GM18868 (cell line): Measurements from ENCODE around the gene ZNF581.

Source experiments
- ATAC-seq: cut with Tn5 transposase; IDR thresholded peaks from one replicate; pipeline ENCODE4 v1.9.1; 2021; ENCODE audit warnings: mild to moderate bottlenecking, moderate library complexity; ENCODE audit not compliant: unreplicated experiment

ZNF581 gene

DNA sequence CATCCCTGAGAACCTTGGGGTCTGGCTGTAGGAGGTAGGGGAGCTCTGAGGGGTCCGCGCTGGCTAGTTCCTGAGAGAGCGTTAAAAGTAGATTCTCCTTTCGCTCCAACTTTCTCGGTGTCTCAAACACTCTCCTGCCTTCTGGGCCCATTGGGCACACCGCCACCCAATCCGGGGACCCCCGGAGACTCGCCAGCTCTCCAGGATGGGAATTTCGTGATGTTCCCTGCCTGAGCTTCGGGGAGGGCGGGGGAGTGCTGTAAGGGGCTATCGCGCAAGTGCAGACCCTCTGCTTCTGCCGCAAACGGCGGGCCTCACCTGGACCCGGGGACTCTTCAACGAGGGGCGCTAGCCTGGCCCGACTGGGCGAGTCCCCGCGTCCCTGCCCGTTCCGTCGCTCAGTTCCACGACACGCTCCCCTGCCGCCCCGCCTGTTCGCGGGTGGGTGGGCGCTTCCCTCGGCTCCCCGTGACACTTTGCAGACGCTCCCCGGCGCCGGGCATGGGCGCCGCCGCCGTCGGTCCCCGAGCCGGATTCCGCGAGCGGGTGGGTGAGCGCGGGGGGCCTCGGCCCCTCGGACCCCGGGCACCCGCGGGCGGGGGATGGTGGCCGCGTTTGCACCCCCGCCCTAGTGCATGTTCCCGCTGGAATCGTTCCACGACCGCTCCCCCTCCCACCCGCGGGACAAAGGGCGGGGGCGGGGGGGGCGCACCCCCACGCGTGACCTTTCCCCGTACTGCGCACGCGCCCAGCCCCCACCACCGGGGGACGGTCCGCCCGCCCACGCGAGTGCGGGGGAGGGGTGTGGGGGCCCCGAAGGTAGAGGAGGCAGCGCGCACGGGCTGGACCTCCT lies 4.5 kb downstream of the ZNF581 start, which contains the start of gene CCDC106:
Gene CCDC106, plus strand, starts transcription at position 481 of the 853 bp plus-strand sequence. CDS start 835 bp downstream, outside the sequence.
- ATAC-seq: no peak

DNA sequence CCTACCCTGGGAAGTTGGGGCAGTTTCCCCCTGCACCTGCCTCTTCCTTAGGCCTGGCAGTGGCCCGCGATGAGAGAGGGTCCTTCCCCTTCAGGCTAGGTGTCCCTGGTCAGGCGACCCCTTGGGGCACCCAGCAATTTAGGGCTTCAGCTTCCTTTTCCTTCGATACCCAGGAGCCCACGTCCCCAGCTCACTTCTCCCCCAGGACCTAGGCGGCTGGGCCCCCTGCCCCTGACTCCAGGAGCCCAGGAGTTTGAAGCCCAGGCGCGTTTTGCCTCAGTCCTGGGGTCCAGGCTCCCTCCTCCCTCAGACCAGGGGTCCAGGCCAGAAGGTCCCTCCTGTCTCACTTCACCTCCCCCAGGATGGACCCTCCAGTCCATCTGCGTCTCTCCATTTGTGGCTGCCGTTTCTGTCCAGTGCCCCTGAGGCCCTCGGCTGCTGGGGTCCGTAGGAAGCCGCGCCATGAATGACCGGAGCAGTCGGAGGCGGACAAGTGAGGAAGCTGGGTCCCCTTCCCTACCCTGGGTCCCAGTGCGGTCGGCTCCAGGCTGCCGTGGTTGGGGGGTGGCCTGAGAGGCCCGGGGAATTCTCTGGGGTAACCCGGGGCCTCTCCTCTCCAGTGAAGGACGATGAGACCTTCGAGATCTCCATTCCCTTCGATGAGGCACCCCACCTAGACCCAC lies 5.3 kb downstream of the ZNF581 start:
- ATAC-seq: no peak

DNA sequence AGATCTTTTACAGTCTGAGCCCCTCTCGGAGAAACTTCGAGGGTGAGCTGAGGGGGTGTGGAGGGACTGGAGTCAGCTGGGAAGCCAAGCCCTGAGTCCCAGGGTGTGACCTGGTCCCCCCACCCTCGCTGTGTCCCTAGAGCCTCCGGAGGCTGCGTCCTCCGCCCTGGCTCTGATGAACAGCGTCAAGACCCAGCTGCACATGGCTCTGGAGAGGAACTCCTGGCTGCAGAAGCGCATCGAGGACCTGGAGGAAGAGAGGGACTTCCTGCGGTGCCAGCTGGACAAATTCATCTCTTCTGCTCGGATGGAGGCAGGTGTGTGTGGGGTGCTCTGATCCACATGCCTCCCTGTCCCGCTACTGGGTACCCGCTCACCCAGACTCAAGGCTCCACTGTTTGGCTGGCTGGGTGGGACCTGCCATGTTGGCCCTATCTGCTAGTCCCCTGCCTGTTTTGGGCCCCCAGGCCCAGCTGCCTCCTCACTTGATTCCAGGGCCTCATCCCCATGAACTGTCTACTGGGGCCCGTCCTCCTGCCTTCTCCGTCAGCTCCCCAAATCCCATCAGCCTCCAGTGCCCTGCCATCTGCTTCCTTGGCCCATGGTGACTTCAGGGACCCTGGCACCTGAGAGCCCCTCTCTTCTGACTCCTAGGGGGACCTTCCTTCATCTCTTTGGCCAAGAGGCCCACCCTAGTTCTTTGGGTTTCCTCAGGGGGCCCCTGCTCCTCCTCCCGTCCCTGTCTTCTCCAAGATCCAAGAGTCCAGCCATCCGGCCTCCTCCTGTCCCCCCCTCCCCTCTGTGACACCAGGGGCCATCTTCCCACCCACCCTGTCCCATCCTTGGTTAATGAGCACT lies 6.0 kb downstream of the ZNF581 start:
- no peak for ATAC-seq

DNA sequence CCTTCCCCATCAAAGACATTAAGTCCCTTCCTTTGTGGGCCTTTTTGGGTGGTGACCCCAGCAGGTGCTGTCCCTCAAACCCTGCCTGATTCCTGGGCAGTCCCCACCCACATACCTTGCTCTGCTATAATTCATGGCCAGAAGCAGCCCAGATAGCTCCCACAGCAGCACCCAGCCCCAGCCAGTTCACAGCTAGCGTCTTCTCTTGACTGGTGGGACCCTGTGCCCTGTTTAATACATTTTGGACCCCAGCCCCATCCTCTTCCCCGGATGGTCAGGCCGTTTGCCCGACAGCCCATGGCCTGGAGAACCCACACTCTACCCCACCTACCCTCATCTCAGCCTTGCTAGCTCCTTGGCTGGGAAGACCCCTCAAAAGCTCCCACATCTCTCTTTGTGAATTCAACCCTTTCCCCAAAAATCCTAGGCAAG lies 6.7 kb downstream of the ZNF581 start:
- no peak for ATAC-seq

DNA sequence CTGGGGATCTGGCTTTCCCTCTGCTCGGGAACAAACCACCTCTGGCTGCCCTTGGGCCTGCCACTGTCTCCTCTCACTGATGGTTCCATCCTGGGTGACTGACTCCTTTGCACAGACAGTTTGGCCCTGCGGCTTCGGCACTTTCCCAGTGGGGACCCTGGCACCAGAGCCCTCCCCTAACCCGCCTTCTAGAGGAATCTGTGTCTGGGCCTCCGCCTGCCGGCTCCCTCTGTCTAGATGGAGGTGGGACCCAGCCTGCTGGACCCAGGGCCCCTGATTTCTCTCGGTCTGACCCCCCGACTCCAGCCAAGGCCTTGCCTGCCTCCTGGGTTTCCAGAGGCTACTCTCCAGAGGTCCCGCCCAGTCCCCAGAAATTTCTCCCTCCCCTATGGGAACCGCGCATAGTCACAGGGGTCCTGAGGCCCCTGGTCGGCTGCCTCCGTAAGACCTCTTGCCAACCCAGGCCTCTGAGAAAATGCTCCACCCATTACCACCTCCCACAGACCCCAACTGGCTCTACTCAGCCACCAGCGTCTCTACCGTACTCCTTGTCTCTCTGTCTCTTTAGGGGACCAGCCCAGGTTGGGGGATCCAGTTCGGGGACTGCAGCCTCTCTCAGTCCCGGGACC lies 7.3 kb downstream of the ZNF581 start:
- no peak for ATAC-seq

DNA sequence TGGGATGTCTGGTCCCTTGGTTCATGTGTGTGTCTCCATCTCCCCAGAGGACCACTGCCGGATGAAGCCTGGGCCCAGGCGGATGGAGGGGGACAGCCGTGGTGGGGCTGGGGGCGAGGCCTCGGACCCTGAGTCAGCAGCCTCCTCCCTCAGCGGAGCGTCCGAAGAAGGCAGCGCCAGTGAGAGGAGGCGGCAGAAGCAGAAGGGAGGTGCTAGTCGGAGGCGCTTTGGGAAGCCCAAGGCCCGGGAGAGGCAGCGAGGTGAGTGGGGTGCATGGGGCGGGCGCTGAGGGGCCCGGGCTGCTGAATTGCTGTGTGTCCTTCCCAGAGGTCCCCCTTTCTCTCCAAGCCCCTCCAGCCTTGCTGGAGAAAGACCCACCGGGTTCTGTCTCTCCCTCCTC lies 7.8 kb downstream of the ZNF581 start:
- ATAC-seq: no peak

DNA sequence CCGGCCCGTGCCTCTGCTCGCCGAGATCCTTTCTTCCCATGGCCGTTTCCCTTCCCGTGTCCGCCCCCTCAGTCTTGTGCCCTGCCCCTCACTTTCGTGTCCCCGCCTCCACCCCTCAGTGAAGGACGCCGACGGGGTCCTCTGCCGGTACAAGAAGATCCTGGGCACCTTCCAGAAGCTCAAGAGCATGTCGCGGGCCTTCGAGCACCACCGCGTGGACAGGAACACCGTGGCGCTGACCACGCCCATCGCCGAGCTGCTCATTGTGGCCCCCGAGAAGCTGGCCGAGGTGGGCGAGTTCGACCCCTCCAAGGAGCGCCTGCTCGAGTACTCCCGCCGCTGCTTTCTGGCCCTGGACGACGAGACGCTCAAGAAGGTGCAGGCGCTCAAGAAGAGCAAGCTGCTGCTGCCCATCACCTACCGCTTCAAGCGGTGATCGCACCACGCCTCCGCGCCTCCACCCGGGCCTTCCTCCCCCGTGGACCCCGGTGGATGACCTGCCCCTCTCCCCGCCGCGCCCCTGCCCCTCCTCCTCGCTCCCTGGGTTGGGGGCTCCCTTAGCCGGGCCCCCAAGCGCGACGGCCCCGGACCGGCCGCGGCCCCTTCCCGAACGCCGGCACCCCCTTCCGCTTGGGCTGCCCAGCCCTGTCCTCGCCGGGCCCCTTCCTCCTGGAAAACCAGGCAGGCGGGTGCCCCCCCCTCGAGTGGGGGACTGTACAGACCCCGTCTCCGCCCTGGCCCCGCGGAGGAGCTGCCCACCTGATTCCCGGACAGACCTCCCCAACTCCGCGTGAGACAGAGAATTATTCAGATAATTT lies 9.1 kb downstream of the ZNF581 start:
- ATAC-seq: no peak

DNA sequence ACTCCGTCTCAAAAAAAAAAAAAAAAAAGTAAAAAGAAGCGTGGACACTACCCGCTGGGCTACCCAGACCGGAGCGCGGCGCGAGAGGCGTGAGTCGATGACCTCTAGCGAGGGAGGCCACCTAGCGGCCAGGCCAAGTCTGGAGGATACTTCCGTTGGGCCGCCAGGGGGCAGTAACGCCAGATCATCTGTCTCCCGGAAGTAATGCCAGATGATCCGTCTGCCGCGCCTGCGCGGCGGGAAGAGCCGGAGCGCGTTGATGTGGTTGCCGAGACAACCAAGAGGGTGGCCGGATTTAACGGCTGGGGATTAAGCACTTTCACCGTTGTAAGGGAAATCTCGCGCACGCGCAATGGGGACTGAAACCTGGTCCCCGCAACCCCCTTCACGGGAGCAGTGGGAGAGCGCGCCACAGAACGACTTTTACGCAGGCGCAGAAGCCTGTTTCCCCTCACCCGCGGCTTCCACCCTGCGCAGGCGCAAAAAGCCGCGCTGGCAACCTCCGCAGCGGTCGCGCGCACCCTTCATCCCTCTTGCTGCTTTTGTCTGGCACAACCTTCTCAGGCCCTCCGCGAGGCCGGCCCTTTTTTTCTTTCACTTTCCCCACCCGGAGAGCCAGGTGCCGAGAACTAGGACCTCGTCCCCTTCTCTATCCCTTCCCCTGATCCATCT lies 10.3 kb downstream of the ZNF581 start:
- peak; percentile 42 for ATAC-seq

DNA sequence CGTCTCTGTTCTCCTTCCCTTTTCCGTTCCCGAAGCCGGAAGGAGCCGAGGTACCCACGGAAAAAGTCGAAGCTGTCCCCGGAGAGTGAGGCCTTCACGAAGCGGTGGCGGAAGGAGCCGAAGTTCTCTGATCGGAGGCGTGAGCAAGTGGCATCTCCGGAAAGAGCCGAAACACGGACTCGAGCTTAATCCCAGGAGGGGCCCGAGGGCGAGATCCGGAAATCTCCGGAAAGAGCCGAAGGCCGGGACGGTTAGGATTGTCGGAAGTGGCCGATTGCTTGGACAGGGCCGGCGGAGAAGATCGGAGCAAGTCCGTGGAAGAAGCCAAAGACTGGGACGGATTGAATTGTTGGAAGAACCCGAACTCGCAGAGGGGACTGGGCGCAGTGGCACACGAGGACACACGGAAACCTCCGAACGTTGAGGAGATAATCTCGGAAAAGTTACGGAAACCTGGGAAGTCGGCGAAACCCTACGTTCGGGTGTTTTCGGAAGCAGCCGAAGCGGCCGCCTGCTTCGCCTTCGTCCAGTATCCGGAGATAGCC lies 10.9 kb downstream of the ZNF581 start:
- ATAC-seq: peak; percentile 50

DNA sequence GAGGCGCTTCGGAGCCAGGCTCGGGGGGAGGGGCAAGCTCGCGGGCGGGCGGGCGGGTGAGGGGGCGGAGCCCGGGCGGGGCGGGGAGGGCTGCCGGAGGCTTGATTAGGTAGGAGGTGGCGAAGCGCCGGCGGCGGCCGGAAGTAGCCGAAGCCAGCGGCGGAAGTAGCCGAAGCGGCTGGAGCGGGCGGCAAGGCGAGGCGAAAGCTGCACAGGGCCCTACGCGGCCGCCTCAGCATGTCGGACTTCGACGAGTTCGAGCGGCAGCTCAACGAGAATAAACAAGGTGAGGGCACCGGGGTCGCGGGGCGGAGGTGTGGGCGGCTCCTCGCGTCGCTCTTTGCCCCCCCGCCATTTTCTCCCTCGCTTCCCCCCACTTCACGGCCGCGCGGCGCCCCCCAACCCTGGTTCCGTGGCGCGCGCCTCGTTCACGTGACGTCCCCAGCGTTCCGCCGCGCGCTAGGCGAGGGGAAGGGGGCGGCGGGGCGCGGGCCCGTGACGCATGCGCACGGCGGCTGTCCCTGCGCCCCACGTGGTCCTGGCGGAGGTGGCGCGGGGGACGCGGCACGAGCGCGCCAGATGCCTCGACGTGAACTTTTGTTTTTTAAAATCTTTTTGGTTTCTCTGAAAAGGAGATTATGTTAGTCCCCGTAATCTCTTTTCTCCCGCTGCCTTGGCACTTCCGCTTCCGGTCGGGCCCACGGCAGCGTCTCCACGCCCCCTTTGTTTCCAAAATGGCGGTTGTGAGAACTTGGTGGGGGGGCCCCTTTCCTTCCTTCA lies 11.6 kb downstream of the ZNF581 start, which contains the start of gene U2AF2:
Gene U2AF2, plus strand, starts transcription at position 168 of the 780 bp plus-strand sequence. Its CDS starts 70 bp downstream, at position 238.
- ATAC-seq: peak; percentile 36

DNA sequence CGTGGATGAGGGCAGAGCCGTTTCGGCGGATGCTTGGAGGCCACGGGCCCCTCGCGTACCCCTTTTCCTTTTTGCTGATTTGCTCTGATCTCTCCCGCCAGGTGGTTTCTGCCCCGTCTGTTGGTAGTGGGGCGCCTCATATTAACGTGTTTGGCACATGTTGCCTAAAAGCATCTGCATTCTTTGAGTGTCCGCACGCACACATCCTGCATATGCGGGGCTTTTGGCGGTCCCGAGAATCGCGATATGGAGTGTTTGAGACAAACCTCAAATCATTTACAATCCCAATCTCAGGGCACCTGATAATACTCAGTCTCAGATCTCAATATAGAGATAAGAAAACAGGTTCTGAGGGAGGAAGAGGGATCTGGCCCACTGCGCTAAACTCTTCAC lies 12.2 kb downstream of the ZNF581 start:
- no peak for ATAC-seq

DNA sequence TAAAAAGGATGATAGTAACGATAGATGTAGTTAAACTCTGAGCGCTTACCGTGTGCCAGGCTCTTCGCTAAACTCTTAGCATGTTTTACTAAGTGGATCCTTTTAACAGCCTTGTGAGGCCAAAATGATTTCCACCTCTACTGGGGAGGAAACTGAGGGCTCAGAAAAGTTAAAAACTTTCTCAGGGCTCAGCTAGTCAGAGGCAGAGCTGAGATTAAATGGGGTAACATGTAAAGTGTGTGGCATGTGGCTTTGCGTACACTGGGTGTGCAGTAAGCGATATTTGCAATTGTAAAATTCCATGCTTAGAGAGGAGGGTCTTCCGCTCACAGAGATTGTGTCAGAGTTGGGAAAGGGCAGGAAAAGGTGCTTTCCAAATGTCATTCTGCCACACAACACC lies 13.1 kb downstream of the ZNF581 start:
- no peak for ATAC-seq

DNA sequence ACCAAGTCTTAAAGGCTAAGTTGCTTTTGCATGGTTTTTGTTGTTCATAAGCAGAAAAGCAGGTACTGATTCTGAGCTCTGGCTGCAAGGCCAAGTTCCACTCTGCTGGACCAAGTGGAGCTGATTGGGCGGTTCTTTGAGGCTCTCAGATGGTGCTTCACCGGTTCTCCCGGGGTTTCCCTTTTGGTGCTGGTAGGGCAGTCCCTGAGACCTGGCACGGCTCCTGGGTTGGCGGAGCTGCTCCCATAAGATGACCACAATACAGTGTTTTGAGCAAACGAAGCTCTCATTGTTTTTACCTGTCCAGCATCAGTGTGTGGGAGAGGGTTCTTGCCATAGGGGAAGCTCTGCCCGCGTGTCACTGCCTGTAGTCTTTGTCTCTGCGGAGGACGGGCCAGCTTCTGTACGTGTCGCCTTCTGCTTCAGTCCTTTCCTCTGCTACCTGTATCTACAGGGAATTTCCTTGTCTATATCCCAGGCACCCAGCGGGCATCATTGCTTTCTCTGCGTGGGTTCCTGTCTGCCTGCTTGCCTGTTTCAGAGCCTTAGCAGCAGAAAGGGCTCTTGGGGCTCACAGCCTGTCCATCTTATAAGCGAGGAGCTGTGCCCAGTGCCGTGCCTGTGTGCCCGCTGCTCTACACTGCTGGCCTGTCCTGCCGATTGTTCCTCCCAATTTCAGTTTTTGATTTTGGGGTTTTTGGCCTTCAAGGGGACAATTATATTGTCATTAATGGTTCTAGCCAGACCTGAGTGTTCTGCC lies 13.7 kb downstream of the ZNF581 start:
- ATAC-seq: no peak

DNA sequence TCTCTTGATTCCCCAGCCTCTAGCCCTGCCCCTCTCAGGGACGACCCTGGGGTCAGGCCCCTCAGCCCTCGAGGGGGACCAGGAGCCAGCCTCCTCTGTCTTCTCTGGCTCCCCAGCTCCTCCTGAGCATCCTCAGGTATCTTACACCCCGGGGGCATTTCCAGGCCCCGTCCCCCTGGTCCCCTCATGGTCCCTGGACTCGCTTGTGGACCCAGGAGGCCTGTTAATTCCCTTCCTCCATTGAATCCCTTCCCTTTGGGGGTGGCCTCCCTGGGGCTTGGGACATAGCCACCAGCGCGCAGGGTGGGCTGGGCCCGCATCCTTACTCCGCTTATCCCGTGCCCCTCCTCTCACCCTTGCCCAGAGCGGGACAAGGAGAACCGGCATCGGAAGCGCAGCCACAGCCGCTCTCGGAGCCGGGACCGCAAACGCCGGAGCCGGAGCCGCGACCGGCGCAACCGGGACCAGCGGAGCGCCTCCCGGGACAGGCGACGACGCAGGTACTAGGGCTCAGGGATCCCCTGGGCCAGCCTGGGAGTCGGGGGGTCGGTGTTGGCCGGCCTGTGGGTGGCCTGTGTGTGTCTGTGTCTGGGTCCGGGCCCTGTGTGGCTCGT lies 15.5 kb downstream of the ZNF581 start:
- ATAC-seq: no peak

DNA sequence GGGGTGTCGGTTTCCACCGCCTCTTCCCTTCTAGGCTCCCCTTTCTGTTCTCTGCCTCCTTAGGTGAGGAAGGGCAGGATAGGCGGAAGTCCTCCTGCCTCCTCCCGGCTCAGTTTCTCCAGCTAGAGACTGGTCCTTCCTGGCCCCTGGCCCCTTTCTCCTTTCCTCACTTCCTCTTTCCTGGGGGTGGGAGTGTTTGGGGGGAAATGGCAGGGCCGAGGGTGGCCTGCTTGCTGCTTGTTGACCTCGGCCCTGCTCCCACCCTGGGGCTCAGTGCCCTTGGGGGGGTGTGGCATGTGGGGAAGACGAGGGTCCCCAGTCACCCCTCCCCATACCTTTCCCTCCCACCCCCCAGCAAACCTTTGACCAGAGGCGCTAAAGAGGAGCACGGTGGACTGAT lies 16.4 kb downstream of the ZNF581 start:
- ATAC-seq: no peak

DNA sequence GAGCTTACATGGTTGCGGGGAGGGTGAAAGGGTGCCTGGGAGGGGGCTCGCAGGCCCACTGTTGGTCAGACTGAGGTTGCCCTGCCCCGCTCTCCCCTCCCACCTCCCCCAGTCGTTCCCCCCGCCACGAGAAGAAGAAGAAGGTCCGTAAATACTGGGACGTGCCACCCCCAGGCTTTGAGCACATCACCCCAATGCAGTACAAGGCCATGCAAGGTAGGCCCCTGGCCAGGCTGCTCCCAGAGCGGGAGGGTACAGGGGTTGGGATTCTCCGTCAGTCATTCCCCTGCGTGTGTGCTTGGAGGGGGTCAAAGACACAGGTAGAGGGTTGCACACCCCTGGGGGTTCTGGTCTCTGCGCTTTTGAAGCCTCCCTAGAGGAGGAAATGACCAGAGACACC lies 17.0 kb downstream of the ZNF581 start:
- no peak for ATAC-seq

DNA sequence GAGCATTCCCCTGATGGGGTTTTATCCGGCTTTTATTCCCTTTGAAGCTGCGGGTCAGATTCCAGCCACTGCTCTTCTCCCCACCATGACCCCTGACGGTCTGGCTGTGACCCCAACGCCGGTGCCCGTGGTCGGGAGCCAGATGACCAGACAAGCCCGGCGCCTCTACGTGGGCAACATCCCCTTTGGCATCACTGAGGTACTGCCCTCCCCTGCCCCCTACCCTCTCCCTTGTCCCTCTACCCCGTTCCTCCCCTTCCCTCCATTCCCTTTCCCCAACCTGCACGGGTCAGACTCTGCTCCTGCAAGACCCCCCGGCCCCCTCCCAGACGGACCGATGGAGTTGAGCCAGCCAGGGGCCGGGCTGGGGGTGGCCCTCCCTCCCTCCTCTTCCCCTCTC lies 17.5 kb downstream of the ZNF581 start:
- ATAC-seq: no peak
